Fibroblast of lung (primary cell): ENCODE results near the gene ATL1. TPM values are rescaled to one million over a fixed set of nuclear protein-coding genes. Genes with fewer than 3 reads are reported as not detected.

Experiments
- DNase-seq, 2 donors: peaks; one replicate each; pipeline versions ENCODE4 v3.0.0 to v3.0.0-alpha.2; 2010; ENCODE audit warnings: low read depth in 2 of 2
- H2AFZ ChIP-seq: 2 replicates; pipeline ENCODE4 v1.5.1; 2012; ENCODE audit warnings: low read length, control low read depth, inconsistent platforms
- H3K27ac ChIP-seq: 2 replicates; pipeline ENCODE4 v1.5.1; 2011; ENCODE audit warnings: low read length, control low read depth; ENCODE audit not compliant: insufficient read depth
- H3K27me3 ChIP-seq: 2 replicates; pipeline ENCODE4 v1.5.1; 2011; ENCODE audit warnings: mild to moderate bottlenecking, low read length; ENCODE audit not compliant: control insufficient read depth, insufficient read depth
- H3K36me3 ChIP-seq: 2 replicates; pipeline ENCODE4 v1.5.1; 2011; ENCODE audit warnings: low read length; ENCODE audit not compliant: control insufficient read depth, insufficient read depth
- H3K4me1 ChIP-seq: 2 replicates; pipeline ENCODE4 v1.5.1; 2011; ENCODE audit warnings: low read length; ENCODE audit not compliant: control insufficient read depth, insufficient read depth; ENCODE audit errors: extremely low read depth
- H3K4me2 ChIP-seq: 2 replicates; pipeline ENCODE4 v1.5.1; 2011; ENCODE audit warnings: low read length, control low read depth; ENCODE audit not compliant: insufficient read depth; ENCODE audit errors: extremely low read depth
- H3K4me3 ChIP-seq, 4 experiments: fragments of 200-600 bp in 1 of 4; sonication (generic) in 1 of 4; replicated peaks in 1 of 4; 2 replicates each; pipeline ENCODE4 v1.5.1; 2011 to 2016; ENCODE audit warnings: low read length in 4 of 4, low read depth in 3 of 4, mild to moderate bottlenecking in 3 of 4, control low read depth in 2 of 4, inconsistent platforms in 1 of 4, mixed read lengths in 1 of 4; ENCODE audit not compliant: insufficient read depth in 1 of 4; ENCODE audit errors: control extremely low read depth in 1 of 4
- H3K79me2 ChIP-seq: 2 replicates; pipeline ENCODE4 v1.5.1; 2012; ENCODE audit warnings: mild to moderate bottlenecking, low read length, inconsistent platforms; ENCODE audit not compliant: control insufficient read depth, insufficient read depth
- H3K9ac ChIP-seq: 2 replicates; pipeline ENCODE4 v1.5.1; 2011; ENCODE audit warnings: mild to moderate bottlenecking, low read length, control low read depth; ENCODE audit not compliant: insufficient read depth
- H3K9me3 ChIP-seq: 2 replicates; pipeline ENCODE4 v1.5.1; 2012; ENCODE audit warnings: low read depth, low read length; ENCODE audit not compliant: control insufficient read depth, insufficient read depth
- H4K20me1 ChIP-seq: 2 replicates; pipeline ENCODE4 v1.5.1; 2011; ENCODE audit warnings: low read length; ENCODE audit not compliant: control insufficient read depth, insufficient read depth; ENCODE audit errors: extremely low read depth
- EZH2 ChIP-seq: IDR thresholded peaks from 2 replicates; pipeline ENCODE4 v1.5.1; 2012; ENCODE audit warnings: low read length, control low read depth, mild to moderate bottlenecking; ENCODE audit errors: missing control alignments
- polyA plus RNA-seq, 2 donors: library from polyadenylated mRNA; depleted of rRNA in 1 of 2; stranded (reverse) in 1 of 2; unstranded in 1 of 2; fragments of >200 nt; gene quantifications; 2 replicates each; pipeline ENCODE4 v1.2.1, GENCODE V29; 2011 to 2012; ENCODE audit warnings: missing spikeins in 1 of 2
- total RNA-seq: library from RNA; depleted of rRNA; stranded (reverse); fragments of >200 nt; gene quantifications from 2 replicates; pipeline ENCODE4 v1.2.1, GENCODE V29; 2014
- TF ChIP-seq, protein P1 (sequence below), 2 donors: IDR thresholded peaks in 1 of 2; conservative IDR thresholded peaks in 1 of 2; 1 replicate in 1 of 2; 2 replicates in 1 of 2; pipeline ENCODE4 v1.5.1; 2011 to 2012; ENCODE audit warnings: low read length in 2 of 2, control low read depth in 1 of 2, inconsistent platforms in 1 of 2, low read depth in 1 of 2, mild to moderate bottlenecking in 1 of 2

The ATL1 gene
- total and polyA plus RNA-seq, 2 donors (not counting 1 experiment from before 2014, with no cell fraction given), result 14.9 to 16.2 TPM

- Histone ChIP-seq H3K9me3 (no peaks in the 10 kb centered on the region), H3K4me1 (no peaks in the 10 kb centered on the region), H3K9ac (no peak overlapping the region), H4K20me1 (no peaks in the 10 kb centered on the region), H3K4me2 (no peak overlapping the region), H2AFZ (no peak overlapping the region), H3K36me3 (peaks cover 6% of the 10 kb centered on the region), H3K79me2 (no peaks in the 10 kb centered on the region), H3K27me3 (no peaks in the 10 kb centered on the region), H3K4me3 (no peak overlapping the region), H3K27ac (no peak overlapping the region)
- TF ChIP-seq, protein P1, sequence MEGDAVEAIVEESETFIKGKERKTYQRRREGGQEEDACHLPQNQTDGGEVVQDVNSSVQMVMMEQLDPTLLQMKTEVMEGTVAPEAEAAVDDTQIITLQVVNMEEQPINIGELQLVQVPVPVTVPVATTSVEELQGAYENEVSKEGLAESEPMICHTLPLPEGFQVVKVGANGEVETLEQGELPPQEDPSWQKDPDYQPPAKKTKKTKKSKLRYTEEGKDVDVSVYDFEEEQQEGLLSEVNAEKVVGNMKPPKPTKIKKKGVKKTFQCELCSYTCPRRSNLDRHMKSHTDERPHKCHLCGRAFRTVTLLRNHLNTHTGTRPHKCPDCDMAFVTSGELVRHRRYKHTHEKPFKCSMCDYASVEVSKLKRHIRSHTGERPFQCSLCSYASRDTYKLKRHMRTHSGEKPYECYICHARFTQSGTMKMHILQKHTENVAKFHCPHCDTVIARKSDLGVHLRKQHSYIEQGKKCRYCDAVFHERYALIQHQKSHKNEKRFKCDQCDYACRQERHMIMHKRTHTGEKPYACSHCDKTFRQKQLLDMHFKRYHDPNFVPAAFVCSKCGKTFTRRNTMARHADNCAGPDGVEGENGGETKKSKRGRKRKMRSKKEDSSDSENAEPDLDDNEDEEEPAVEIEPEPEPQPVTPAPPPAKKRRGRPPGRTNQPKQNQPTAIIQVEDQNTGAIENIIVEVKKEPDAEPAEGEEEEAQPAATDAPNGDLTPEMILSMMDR (conservative IDR thresholded peaks at IDR 0.05 in 1 of 2, IDR thresholded peaks at IDR 0.05 in 1 of 2; ENCODE audit: low read depth in 1 of 2, low read length in 2 of 2), result no peak
- no peak for TF ChIP-seq EZH2
- peak in 1 of 2 donors; percentile 40 for DNase-seq
Observed at GRCh38 chr14:50631408-50631821, 71.5 kb downstream of the ATL1 start.

DNA sequence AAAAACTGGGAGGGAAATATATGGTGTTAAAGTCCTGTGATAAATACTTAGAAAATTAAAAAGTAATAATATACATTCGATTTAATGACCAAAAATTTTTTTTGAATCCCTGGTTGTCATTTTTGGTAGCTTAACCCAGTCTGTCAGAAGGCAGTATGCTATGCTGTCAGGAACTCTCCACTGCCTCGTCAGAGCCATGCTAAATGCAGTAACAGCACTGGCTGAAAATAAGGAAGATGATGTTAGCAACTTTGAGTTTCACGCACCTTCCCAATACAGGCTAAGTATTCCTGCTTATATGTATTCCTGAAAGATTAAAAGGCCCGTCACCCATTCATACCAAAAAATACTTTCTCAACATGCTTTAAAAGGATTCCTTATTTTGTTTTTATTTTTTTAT lies 74.0 kb downstream of the ATL1 start:
- H3K4me2 ChIP-seq, result no peak overlapping the region
- no peaks in the 10 kb centered on the region for H3K4me1 ChIP-seq
- no peaks in the 10 kb centered on the region for H4K20me1 ChIP-seq
- peaks cover 2% of the 10 kb centered on the region for H3K36me3 ChIP-seq
- no peak for DNase-seq
- no peak overlapping the region for H3K4me3 ChIP-seq
- no peak overlapping the region for H3K27ac ChIP-seq
- H3K9me3 ChIP-seq, result no peaks in the 10 kb centered on the region
- peaks cover 4% of the 10 kb centered on the region for H3K79me2 ChIP-seq
- H3K27me3 ChIP-seq, result no peaks in the 10 kb centered on the region
- TF ChIP-seq, protein P1 (conservative IDR thresholded peaks at IDR 0.05 in 1 of 2, IDR thresholded peaks at IDR 0.05 in 1 of 2; ENCODE audit: low read depth in 1 of 2, low read length in 2 of 2), result no peak
- no peak for TF ChIP-seq EZH2
- no peak overlapping the region for H2AFZ ChIP-seq
- no peak overlapping the region for H3K9ac ChIP-seq

DNA sequence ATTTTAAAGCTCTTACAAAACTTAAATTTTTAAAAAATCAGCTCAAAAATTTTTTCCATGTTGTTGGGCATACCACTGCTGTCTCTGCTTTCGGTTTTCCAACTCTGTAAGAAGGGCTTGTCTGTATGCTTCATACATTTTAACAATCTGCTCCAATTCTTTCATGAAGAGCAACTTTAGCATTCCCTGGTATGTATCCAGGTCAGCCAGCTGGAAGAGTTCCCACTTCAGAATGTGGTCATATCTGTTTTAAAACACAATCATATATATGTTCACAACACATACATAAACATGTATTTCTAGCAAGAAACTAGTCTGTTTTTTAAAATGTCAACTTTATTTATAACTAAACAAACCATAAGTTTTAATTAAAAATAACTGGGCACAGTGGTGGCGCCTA lies 75.2 kb downstream of the ATL1 start:
- Histone ChIP-seq H3K27me3 (no peaks in the 10 kb centered on the region), H3K4me2 (no peak overlapping the region), H2AFZ (no peak overlapping the region), H3K4me3 (no peak overlapping the region), H3K79me2 (peaks cover 4% of the 10 kb centered on the region), H3K27ac (no peak overlapping the region), H3K9ac (no peak overlapping the region), H3K9me3 (no peaks in the 10 kb centered on the region), H4K20me1 (no peaks in the 10 kb centered on the region), H3K4me1 (no peaks in the 10 kb centered on the region), H3K36me3 (peaks cover under 1% of the 10 kb centered on the region)
- peak in 1 of 2 donors; percentile 7 for DNase-seq
- TF ChIP-seq, protein P1 (conservative IDR thresholded peaks at IDR 0.05 in 1 of 2, IDR thresholded peaks at IDR 0.05 in 1 of 2; ENCODE audit: low read depth in 1 of 2, low read length in 2 of 2), result no peak
- TF ChIP-seq EZH2, result no peak
